ENCODE data around the gene MYCN.

Gene MYCN

DNA sequence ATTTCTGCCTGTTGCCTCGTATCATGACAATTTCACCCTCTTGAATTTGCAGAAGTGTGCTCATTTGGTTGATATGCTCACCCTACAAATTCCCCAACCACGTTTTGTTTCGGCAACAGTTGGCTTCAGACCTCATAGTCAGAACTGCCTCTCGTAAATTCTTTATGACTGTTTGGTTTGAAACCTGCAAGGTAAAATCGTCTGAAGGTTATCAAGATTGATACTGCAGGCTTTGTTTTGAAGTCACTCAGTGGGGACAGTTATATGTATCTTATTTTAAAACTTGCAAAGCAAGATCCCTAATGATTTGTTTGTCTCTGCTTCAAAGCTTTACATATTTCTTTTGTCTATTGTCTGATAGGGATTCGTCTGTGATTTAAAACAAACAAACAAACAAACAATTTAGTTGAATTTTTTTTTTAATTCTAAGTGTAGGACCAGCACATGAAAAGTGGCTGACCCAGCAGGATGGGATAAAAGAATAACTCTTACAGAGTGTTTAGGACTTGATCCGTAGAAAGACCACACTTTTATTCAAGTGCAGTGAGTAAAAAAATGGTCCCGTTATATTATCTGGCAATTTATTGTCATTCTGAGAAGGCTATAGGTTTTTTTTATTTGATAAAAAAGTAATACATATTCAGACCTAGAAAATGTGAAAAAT is 45.7 kb upstream of the MYCN start:
- TF ChIP-seq, protein P1, sequence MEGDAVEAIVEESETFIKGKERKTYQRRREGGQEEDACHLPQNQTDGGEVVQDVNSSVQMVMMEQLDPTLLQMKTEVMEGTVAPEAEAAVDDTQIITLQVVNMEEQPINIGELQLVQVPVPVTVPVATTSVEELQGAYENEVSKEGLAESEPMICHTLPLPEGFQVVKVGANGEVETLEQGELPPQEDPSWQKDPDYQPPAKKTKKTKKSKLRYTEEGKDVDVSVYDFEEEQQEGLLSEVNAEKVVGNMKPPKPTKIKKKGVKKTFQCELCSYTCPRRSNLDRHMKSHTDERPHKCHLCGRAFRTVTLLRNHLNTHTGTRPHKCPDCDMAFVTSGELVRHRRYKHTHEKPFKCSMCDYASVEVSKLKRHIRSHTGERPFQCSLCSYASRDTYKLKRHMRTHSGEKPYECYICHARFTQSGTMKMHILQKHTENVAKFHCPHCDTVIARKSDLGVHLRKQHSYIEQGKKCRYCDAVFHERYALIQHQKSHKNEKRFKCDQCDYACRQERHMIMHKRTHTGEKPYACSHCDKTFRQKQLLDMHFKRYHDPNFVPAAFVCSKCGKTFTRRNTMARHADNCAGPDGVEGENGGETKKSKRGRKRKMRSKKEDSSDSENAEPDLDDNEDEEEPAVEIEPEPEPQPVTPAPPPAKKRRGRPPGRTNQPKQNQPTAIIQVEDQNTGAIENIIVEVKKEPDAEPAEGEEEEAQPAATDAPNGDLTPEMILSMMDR (IDR thresholded peaks at IDR 0.05; ENCODE audit: low read length, missing control alignments), result no peak
- DNase-seq (ENCODE audit: low read depth), result no peak
- no peak overlapping the region for H3K4me3 ChIP-seq (replicated peaks; ENCODE audit: low read depth, low read length)

DNA sequence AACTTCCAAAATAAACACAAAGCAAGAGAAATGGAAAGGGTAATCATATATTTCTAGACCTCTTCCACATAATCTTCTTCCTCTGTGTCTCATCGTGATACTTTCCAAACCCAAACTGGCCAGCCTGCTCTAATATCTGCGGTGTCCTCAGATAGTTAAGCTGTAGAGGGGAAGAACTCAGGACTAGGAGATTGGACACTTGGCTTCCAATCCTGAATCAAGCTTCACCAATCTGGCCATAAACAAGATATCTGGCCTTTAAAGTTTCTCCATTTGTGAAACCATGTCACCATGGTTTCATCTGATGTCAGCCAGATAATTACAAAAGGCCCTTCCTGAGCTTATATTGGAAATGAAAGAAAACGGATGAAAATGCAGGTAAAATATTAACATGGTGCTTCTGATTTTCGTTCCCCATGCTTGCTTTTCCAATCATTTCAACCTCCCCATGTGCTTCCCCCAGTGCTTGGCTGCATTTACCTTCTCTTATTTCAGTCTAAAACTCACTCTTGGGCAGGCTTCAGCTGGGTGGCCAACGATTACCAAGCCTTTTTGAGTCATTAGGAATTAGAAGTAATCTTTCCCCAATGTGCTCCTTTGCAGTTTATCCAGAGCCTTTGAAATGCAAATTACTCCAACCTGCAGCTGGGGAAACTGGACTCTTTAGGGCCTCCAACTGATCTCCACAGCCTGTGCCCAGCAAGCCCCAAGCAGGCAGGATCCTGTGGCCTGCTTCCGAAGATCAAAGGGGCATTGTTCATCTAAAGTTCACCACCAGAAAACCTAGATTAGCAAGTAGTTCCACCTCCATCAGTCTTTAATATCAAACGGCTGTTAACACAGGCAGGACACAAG is 44.5 kb upstream of the MYCN start:
- TF ChIP-seq, protein P1 (IDR thresholded peaks at IDR 0.05; ENCODE audit: low read length, missing control alignments), result no peak
- DNase-seq (ENCODE audit: low read depth), result no peak
- H3K4me3 ChIP-seq (replicated peaks; ENCODE audit: low read depth, low read length), result no peak overlapping the region

DNA sequence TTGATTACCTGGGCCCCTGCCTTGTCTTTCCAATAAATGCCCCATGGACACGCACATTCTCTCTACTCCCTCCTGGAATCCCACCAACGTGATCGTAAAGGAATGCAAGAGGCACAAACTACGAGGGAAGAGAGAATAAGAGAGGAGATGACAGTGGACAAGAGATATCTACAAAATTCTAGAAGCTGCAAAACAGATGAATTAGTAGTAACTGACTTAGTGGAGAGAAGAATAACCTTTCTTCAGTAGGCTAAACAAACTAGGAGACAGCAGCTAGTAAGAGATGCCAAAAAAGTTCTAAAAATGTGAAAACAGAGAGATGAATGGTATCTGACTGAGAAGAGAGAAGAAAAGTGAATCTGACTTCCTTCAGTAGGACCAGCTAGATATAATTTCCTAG is 43.5 kb upstream of the MYCN start:
- H3K4me3 ChIP-seq (replicated peaks; ENCODE audit: low read depth, low read length), result no peak overlapping the region
- TF ChIP-seq, protein P1 (IDR thresholded peaks at IDR 0.05; ENCODE audit: low read length, missing control alignments), result no peak
- no peak for DNase-seq (ENCODE audit: low read depth)

DNA sequence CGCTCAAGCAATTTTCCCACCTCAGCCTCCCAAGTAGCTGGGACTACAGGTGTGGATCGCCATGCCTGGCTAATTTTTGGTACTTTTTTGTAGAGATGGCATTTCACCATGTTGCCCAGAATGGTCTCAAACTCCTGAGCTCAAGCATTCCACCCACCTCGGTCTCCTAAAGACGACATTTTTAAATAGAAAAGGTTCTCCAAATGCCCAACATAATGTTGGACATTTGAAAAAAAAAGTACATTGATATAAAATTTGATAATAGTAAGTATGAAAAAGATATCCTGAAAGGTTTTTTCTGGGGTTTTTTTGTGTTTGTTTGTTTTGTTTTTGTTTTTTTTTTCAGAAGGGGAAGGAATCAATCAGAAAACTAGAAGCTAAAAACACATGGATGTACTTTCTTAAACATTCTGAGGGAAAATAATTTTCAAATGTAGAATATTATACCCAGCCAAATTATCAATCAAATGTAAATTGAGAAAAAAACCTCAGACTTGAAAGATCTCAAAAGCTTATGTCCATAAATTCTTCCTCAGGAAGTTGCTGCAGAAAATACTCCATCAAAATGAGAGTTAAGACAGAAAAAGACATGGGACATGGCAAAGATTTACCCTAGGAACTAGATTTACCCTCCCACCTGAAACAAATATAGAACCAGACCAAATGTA is 42.8 kb upstream of the MYCN start:
- no peak for DNase-seq (ENCODE audit: low read depth)
- TF ChIP-seq, protein P1 (IDR thresholded peaks at IDR 0.05; ENCODE audit: low read length, missing control alignments), result no peak

DNA sequence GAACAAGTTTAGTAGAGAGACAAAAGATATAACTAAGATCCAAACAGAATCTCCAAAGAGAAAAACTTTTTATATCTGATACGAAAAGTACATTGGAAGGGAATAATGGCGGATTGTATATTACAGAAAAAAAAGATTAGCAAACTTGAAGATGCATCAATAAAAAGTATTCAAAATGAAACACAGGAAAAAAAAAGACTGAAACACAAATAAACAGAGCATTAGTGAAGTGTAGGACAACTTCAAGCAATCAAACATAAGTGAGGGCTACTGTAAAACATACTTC is 41.1 kb upstream of the MYCN start:
- DNase-seq (ENCODE audit: low read depth), result no peak
- TF ChIP-seq, protein P1 (IDR thresholded peaks at IDR 0.05; ENCODE audit: low read length, missing control alignments), result no peak
- H3K4me3 ChIP-seq (replicated peaks; ENCODE audit: low read depth, low read length), result no peak overlapping the region

More for the DNA sequence above, 42.8 kb upstream of the MYCN start:
- H3K4me3 ChIP-seq (replicated peaks; ENCODE audit: low read depth, low read length), result no peak overlapping the region

DNA sequence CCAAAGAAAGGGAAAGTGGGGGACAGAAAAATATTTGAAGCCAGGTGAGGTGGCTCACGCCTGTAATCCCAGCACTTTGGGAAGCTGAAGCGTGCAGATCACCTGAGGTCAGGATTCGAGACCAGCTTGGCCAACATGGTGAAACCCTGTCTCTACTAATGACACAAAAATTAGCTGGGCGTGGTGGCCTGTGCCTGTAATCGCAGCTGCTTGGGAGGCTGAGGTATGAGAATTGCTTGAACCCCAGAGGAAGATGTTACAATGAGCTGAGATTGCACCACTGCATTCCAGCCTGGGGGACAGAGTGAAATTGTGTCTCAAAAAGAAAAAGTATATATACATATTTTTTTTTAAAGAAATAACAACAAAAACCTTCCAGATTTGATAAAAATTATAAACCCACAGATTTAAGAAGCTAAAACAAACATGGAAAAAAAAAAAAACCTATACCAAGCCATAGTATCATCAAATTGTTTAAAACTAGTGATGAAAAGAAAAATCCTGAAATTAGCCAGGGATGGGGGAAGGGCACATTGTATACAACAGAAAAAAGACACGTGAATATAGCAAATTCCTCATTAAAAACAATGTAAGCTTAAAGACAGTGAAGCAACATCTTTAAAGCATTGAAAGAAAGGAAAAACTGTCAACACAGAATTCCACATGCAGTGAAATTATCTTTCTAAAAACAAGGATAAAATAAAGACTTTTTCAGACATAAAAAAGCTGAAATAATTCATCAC is 40.4 kb upstream of the MYCN start:
- DNase-seq (ENCODE audit: low read depth), result no peak
- TF ChIP-seq, protein P1 (IDR thresholded peaks at IDR 0.05; ENCODE audit: low read length, missing control alignments), result no peak

More for the DNA sequence above, 40.4 kb upstream of the MYCN start:
- H3K4me3 ChIP-seq (replicated peaks; ENCODE audit: low read depth, low read length), result no peak overlapping the region
